H9 (cell line): ENCODE measurements around the gene IGF2BP3. TPM values are rescaled to one million over a fixed set of nuclear protein-coding genes. Genes with fewer than 3 reads are reported as not detected.

Experiments used
- DNase-seq: peaks from one replicate; pipeline ENCODE4 v3.0.0-alpha.2; 2017
- H2AFZ ChIP-seq: one replicate; pipeline ENCODE4 v1.6.1; 2013; ENCODE audit warnings: mild to moderate bottlenecking, low read length, control low read depth, moderate library complexity
- H2AK5ac ChIP-seq: 2 replicates; pipeline ENCODE4 v1.6.1; 2013; ENCODE audit warnings: low read length, control low read depth, mixed read lengths; ENCODE audit not compliant: insufficient read length
- H2BK120ac ChIP-seq: one replicate; pipeline ENCODE4 v1.6.1; 2013; ENCODE audit warnings: low read depth, mild to moderate bottlenecking, low read length, control low read depth, inconsistent platforms; ENCODE audit not compliant: poor library complexity, severe bottlenecking
- H2BK12ac ChIP-seq: 2 replicates; pipeline ENCODE4 v1.6.1; 2013; ENCODE audit warnings: low read length, control low read depth, mixed read lengths, low read depth; ENCODE audit not compliant: insufficient read length
- H2BK15ac ChIP-seq: 2 replicates; pipeline ENCODE4 v1.6.1; 2013; ENCODE audit warnings: low read depth, low read length, control low read depth
- H2BK20ac ChIP-seq: one replicate; pipeline ENCODE4 v1.6.1; 2013; ENCODE audit warnings: low read depth, mild to moderate bottlenecking, low read length, control low read depth, inconsistent platforms; ENCODE audit not compliant: poor library complexity, severe bottlenecking
- H2BK5ac ChIP-seq: 2 replicates; pipeline ENCODE4 v1.6.1; 2013; ENCODE audit warnings: low read length, control low read depth, mixed read lengths; ENCODE audit not compliant: insufficient read length
- H3K14ac ChIP-seq: 2 replicates; pipeline ENCODE4 v1.6.1; 2013; ENCODE audit warnings: low read length, control low read depth; ENCODE audit not compliant: insufficient read depth
- H3K18ac ChIP-seq: 2 replicates; pipeline ENCODE4 v1.6.1; 2013; ENCODE audit warnings: low read depth, mild to moderate bottlenecking, mixed read lengths, low read length, control low read depth; ENCODE audit not compliant: insufficient read length
- H3K23ac ChIP-seq: 2 replicates; pipeline ENCODE4 v1.6.1; 2013; ENCODE audit warnings: low read length, control low read depth, mixed read lengths, low read depth; ENCODE audit not compliant: insufficient read length
- H3K23me2 ChIP-seq: 2 replicates; pipeline ENCODE4 v1.6.1; 2013; ENCODE audit warnings: low read depth, mild to moderate bottlenecking, mixed read lengths, low read length, control low read depth; ENCODE audit not compliant: insufficient read length, poor library complexity, severe bottlenecking
- H3K27ac ChIP-seq: 2 replicates; pipeline ENCODE4 v1.5.1; 2013; ENCODE audit warnings: low read length, control low read depth, mixed read lengths, low read depth; ENCODE audit not compliant: insufficient read length
- H3K27me3 ChIP-seq: 2 replicates; pipeline ENCODE4 v1.6.1; 2013; ENCODE audit warnings: low read length, control low read depth, inconsistent platforms; ENCODE audit not compliant: insufficient read depth
- H3K4ac ChIP-seq: 2 replicates; pipeline ENCODE4 v1.6.1; 2013; ENCODE audit warnings: low read depth, mild to moderate bottlenecking, control low read depth, inconsistent platforms, low read length, moderate library complexity
- H3K4me1 ChIP-seq: 2 replicates; pipeline ENCODE4 v1.6.1; 2013; ENCODE audit warnings: low read length, control low read depth, inconsistent platforms; ENCODE audit not compliant: insufficient read depth
- H3K4me2 ChIP-seq: 2 replicates; pipeline ENCODE4 v1.6.1; 2013; ENCODE audit warnings: low read length, control low read depth, mixed read lengths; ENCODE audit not compliant: insufficient read length, insufficient read depth
- H3K56ac ChIP-seq: 2 replicates; pipeline ENCODE4 v1.6.1; 2013; ENCODE audit warnings: low read depth, mild to moderate bottlenecking, mixed read lengths, low read length, control low read depth; ENCODE audit not compliant: insufficient read length
- H3K79me1 ChIP-seq: 2 replicates; pipeline ENCODE4 v1.6.1; 2013; ENCODE audit warnings: low read depth, mild to moderate bottlenecking, moderate library complexity, low read length, control low read depth, inconsistent platforms; ENCODE audit not compliant: insufficient read depth, poor library complexity, severe bottlenecking
- H3K79me2 ChIP-seq: 2 replicates; pipeline ENCODE4 v1.6.1; 2013; ENCODE audit warnings: low read length, control low read depth, inconsistent platforms; ENCODE audit not compliant: insufficient read depth
- H3K9ac ChIP-seq: 2 replicates; pipeline ENCODE4 v1.6.1; 2013; ENCODE audit warnings: low read length, control low read depth, mixed read lengths; ENCODE audit not compliant: insufficient read length; ENCODE audit errors: extremely low read depth
- H3K9me3 ChIP-seq: one replicate; pipeline ENCODE4 v1.6.1; 2013; ENCODE audit warnings: low read depth, low read length, inconsistent platforms; ENCODE audit not compliant: control insufficient read depth
- H3T11ph ChIP-seq: one replicate; pipeline ENCODE4 v1.6.1; 2013; ENCODE audit warnings: mild to moderate bottlenecking, low read length, control low read depth, inconsistent platforms
- H4K20me1 ChIP-seq: one replicate; pipeline ENCODE4 v1.6.1; 2013; ENCODE audit not compliant: control insufficient read depth, insufficient read length, insufficient read depth
- H4K5ac ChIP-seq: 2 replicates; pipeline ENCODE4 v1.6.1; 2013; ENCODE audit warnings: low read depth, mild to moderate bottlenecking, mixed read lengths, low read length, control low read depth; ENCODE audit not compliant: insufficient read length
- H4K8ac ChIP-seq: replicated peaks from 2 replicates; pipeline ENCODE4 v1.6.1; 2013; ENCODE audit warnings: low read length, control low read depth, mixed read lengths, low read depth; ENCODE audit not compliant: insufficient read length
- H4K91ac ChIP-seq: 2 replicates; pipeline ENCODE4 v1.6.1; 2013; ENCODE audit warnings: low read depth, mild to moderate bottlenecking, moderate library complexity, mixed read lengths, low read length, control low read depth; ENCODE audit not compliant: insufficient read length
- H3K27ac Mint-ChIP-seq, 3 experiments: 2 replicates in 2 of 3; 3 replicates in 1 of 3; pipeline ENCODE4 v1.8.0; 2020 to 2021; ENCODE audit warnings: mixed read lengths in 3 of 3, mild to moderate bottlenecking in 1 of 3, moderate library complexity in 1 of 3
- H3K27me3 Mint-ChIP-seq: 2 replicates; pipeline ENCODE4 v1.8.0; 2021; ENCODE audit warnings: low read depth, mild to moderate bottlenecking, moderate library complexity, mixed read lengths
- H3K36me3 Mint-ChIP-seq, 3 experiments: 2 replicates in 2 of 3; 3 replicates in 1 of 3; pipeline ENCODE4 v1.8.0; 2020 to 2021; ENCODE audit warnings: low read depth in 3 of 3, mixed read lengths in 3 of 3; ENCODE audit not compliant: insufficient read depth in 1 of 3
- H3K4me1 Mint-ChIP-seq, 2 experiments: 2 replicates each; pipeline ENCODE4 v1.8.0; 2020; ENCODE audit warnings: mixed read lengths in 2 of 2
- H3K4me3 Mint-ChIP-seq, 2 experiments: 2 replicates in 1 of 2; 3 replicates in 1 of 2; pipeline ENCODE4 v1.8.0; 2020 to 2021; ENCODE audit warnings: mild to moderate bottlenecking in 2 of 2, mixed read lengths in 2 of 2, moderate library complexity in 1 of 2
- H3K9me3 Mint-ChIP-seq, 2 experiments: 2 replicates in 1 of 2; 3 replicates in 1 of 2; pipeline ENCODE4 v1.8.0; 2020; ENCODE audit warnings: mild to moderate bottlenecking in 2 of 2, mixed read lengths in 2 of 2, moderate library complexity in 1 of 2
- CTCF ChIP-seq: fragments of 200-600 bp; sonication (generic); conservative IDR thresholded peaks from 3 replicates; pipeline ENCODE4 v1.8.0; 2021; ENCODE audit warnings: antibody characterized with exemption, mild to moderate bottlenecking
- WGBS: extraction: QIAGEN DNeasy Blood & Tissue Kit; methylation state at CpG from one replicate; pipeline ENCODE4 v1.1.7; 2013; ENCODE audit warnings: missing lambda C conversion rate, low lambda C conversion rate, mixed read lengths; ENCODE audit not compliant: insufficient read length; ENCODE audit errors: extremely low coverage; 5-methylcytosine and 5-hydroxymethylcytosine counted together
- total RNA-seq: library from RNA; stranded (reverse); gene quantifications from 2 replicates; pipeline ENCODE4 v1.2.1, GENCODE V29; 2021

The IGF2BP3 gene
- total RNA-seq, 1 experiment from 2014 or later, result 197 TPM

GRCh38 chr7:23336799-23337283, 133.4 kb downstream of the IGF2BP3 start:
- Histone ChIP-seq H4K91ac (no peak overlapping the region), H2AK5ac (no peak overlapping the region), H4K20me1 (no peaks in the 10 kb centered on the region), H3K14ac (no peak overlapping the region), H3K23ac (no peak overlapping the region), H3T11ph (no peak overlapping the region), H2BK5ac (no peak overlapping the region), H3K79me2 (no peaks in the 10 kb centered on the region), H3K4me1 (no peaks in the 10 kb centered on the region), H2BK15ac (no peak overlapping the region), H3K4ac (no peak overlapping the region), H3K56ac (no peak overlapping the region), H2BK20ac (no peak overlapping the region), H2BK120ac (no peak overlapping the region), H3K9ac (no peak overlapping the region), H3K27me3 (no peaks in the 10 kb centered on the region), H3K27ac (no peak overlapping the region), H3K18ac (no peak overlapping the region), H4K8ac (no peak overlapping the region), H3K79me1 (no peaks in the 10 kb centered on the region), H3K4me2 (no peak overlapping the region), H3K23me2 (no peaks in the 10 kb centered on the region), H2BK12ac (no peak overlapping the region), H2AFZ (no peak overlapping the region), H3K9me3 (no peaks in the 10 kb centered on the region), H4K5ac (no peak overlapping the region)
- Mint-ChIP-seq H3K4me1 (peaks cover 0 to 3% of the 10 kb centered on the region in 2 experiments; a peak in 1 of 4 replicates), H3K36me3 (peaks cover 63 to 98% (median 95%) of the 10 kb centered on the region in 3 experiments; a peak in 6 of 7 replicates), H3K27me3 (no peaks in the 10 kb centered on the region), H3K27ac (no peak overlapping the region), H3K9me3 (no peaks in the 10 kb centered on the region), H3K4me3 (no peak overlapping the region)
- TF ChIP-seq CTCF, result no peak
- WGBS, result no CpG with 5 or more reads among the region's 6 CpGs
- DNase-seq, result no peak
